HEK293T (cell line): ENCODE measurements around the gene GHRL.
A peak's percentile ranks its signal among the peaks of the same experiment; 100 is the strongest.

ENCODE experiments used
- CTCF ChIA-PET: fragments of 350-600 bp; formaldehyde crosslinking; extraction: SDS; loops from one replicate; lab custom pipeline; 2021; ENCODE audit warnings: antibody characterized with exemption, inconsistent platforms; lab: Yijun Ruan, JAX
- POLR2A ChIA-PET: fragments of 350-600 bp; formaldehyde crosslinking; extraction: SDS; loops from one replicate; lab custom pipeline; 2020; ENCODE audit warnings: antibody characterized with exemption, inconsistent platforms; lab: Yijun Ruan, JAX
- DNase-seq: peaks from one replicate; pipeline ENCODE4 v3.0.0; 2012; ENCODE audit warnings: mixed read lengths; ENCODE audit errors: extremely low spot score
- ARNT ChIP-seq: fragments of 450-650 bp; IDR thresholded peaks from 2 replicates; pipeline ENCODE4 v1.6.1; 2017; ENCODE audit warnings: mild to moderate bottlenecking
- BHLHE40 ChIP-seq: fragments of 450-650 bp; IDR thresholded peaks from 2 replicates; pipeline ENCODE4 v1.6.1; 2016; ENCODE audit warnings: mild to moderate bottlenecking, moderate library complexity, borderline replicate concordance
- CTBP1 ChIP-seq: fragments of 450-650 bp; IDR thresholded peaks from 2 replicates; pipeline ENCODE4 v1.6.1; 2016; ENCODE audit warnings: borderline replicate concordance
- ELF4 ChIP-seq: fragments of 450-650 bp; IDR thresholded peaks from 2 replicates; pipeline ENCODE4 v1.6.1; 2017; ENCODE audit warnings: antibody characterized with exemption
- FOXA1 ChIP-seq: fragments of 450-650 bp; IDR thresholded peaks from 2 replicates; pipeline ENCODE4 v1.6.1; 2016; ENCODE audit warnings: mild to moderate bottlenecking
- FOXK2 ChIP-seq: fragments of 450-650 bp; IDR thresholded peaks from 2 replicates; pipeline ENCODE4 v1.6.1; 2016; ENCODE audit warnings: mild to moderate bottlenecking
- FOXM1 ChIP-seq: fragments of 450-650 bp; IDR thresholded peaks from 2 replicates; pipeline ENCODE4 v1.6.1; 2017; ENCODE audit warnings: mild to moderate bottlenecking, borderline replicate concordance
- HDGF ChIP-seq: fragments of 450-650 bp; IDR thresholded peaks from 2 replicates; pipeline ENCODE4 v1.6.1; 2017; ENCODE audit warnings: antibody characterized with exemption, borderline replicate concordance
- L3MBTL2 ChIP-seq: fragments of 450-650 bp; conservative IDR thresholded peaks from 2 replicates; pipeline ENCODE4 v1.6.1; 2016; ENCODE audit warnings: mild to moderate bottlenecking
- LEF1 ChIP-seq: fragments of 450-650 bp; IDR thresholded peaks from 2 replicates; pipeline ENCODE4 v1.6.1; 2017; ENCODE audit warnings: mild to moderate bottlenecking, borderline replicate concordance
- NFRKB ChIP-seq: fragments of 450-650 bp; IDR thresholded peaks from 2 replicates; pipeline ENCODE4 v1.6.1; 2016; ENCODE audit warnings: mild to moderate bottlenecking, moderate library complexity
- SP1 ChIP-seq: fragments of 450-650 bp; IDR thresholded peaks from 2 replicates; pipeline ENCODE4 v1.6.1; 2017
- SUZ12 ChIP-seq: fragments of 450-650 bp; IDR thresholded peaks from 2 replicates; pipeline ENCODE4 v1.6.1; 2016; ENCODE audit warnings: mild to moderate bottlenecking
- TARDBP ChIP-seq: fragments of 450-650 bp; IDR thresholded peaks from 2 replicates; pipeline ENCODE4 v1.6.1; 2016
- ZNF384 ChIP-seq: fragments of 450-650 bp; IDR thresholded peaks from 2 replicates; pipeline ENCODE4 v1.6.1; 2016
- TF ChIP-seq, protein P1 (sequence below): fragments of 450-650 bp; IDR thresholded peaks from 2 replicates; pipeline ENCODE4 v1.6.1; 2016

Gene GHRL

DNA sequence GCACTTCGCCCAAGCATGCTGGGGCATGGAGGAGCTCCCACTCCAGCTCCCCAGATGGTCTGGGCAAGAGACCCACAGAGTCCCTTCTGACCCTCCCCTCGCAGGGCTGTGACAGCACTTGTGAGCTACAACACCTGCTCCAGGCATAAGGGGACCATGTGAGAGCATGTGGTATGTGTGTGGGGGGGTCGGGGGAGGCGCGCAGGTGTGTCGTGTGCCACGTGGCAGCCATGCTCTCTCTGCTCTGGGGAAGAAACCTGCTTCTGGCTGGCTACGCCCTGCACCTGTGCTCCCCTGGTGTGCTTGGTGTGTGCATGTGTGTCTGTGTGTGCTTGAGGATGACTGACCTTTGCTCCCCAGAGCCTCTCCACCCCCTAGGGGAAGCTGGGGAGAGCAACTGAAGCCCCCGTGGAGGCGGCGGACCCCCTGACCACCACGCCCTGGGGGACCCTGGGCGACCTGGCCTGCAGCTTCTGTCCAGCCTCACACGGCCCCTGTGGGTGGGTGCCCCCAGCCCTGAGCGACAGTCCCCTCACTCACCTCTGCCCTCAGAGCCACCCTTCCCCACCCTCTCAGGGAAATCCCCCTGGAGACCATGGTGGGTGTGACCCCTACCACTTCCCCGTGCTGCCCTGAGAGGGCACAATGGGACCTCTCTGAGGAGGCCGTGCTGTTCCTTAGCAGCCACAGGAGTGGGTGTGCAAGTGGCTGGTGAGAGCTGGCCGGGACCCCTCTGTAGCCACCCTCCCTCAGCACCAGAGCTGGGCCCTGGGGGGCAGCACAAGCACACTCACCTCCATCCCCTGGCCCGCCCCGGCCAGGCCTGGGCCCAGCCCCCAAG, 44.8 kb upstream of the GHRL start:
- CTCF ChIA-PET = interaction anchor here (0.7 kb wide), 1 partner anchor 16 kb away, joined by 3 read pairs; no protein-coding TSS in a partner anchor
- TF ChIP-seq BHLHE40 (no peak), NFRKB (no peak), FOXA1 (no peak), ZNF384 (no peak)
- TF ChIP-seq, protein P1, sequence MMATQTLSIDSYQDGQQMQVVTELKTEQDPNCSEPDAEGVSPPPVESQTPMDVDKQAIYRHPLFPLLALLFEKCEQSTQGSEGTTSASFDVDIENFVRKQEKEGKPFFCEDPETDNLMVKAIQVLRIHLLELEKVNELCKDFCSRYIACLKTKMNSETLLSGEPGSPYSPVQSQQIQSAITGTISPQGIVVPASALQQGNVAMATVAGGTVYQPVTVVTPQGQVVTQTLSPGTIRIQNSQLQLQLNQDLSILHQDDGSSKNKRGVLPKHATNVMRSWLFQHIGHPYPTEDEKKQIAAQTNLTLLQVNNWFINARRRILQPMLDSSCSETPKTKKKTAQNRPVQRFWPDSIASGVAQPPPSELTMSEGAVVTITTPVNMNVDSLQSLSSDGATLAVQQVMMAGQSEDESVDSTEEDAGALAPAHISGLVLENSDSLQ = no peak

DNA sequence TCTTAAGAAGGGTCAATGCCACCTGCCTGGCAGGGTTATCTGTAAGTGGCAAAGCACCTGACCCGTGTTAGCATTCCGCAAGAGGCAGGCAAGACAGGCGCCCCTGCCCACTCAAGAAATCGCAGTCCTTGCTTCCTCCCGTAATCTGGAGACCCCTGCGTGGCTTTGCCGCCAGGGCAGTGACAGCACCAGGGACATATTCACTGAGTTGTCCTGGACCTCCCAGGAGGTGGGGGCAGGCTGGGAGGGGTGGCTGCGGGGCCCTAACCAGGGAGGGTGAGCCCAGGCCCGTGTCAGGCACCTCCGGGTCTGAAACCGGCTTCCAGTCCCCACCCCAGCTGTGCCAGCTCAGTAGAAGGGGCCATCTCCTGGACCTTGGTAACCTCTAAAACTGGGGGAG, 44.0 kb upstream of the GHRL start:
- no peak for TF ChIP-seq LEF1
- TF ChIP-seq, protein P1 = no peak
- TF ChIP-seq SP1 = no peak
- no peak for TF ChIP-seq NFRKB
- TF ChIP-seq FOXM1 = no peak
- no peak for TF ChIP-seq CTBP1
- TF ChIP-seq FOXK2 = no peak
- no peak for TF ChIP-seq TARDBP
- TF ChIP-seq ZNF384 = no peak
- no peak for TF ChIP-seq BHLHE40
- no peak for TF ChIP-seq HDGF
- TF ChIP-seq ELF4 = no peak
- TF ChIP-seq FOXA1 = no peak
- no peak for TF ChIP-seq L3MBTL2
- no peak for TF ChIP-seq ARNT
- CTCF ChIA-PET = interaction anchor here (0.7 kb wide), 1 partner anchor 15 kb away, joined by 3 read pairs; no protein-coding TSS in a partner anchor
- DNase-seq = no peak
- POLR2A ChIA-PET = no interaction called here

More for the DNA sequence above, 44.8 kb upstream of the GHRL start:
- DNase-seq = no peak
- POLR2A ChIA-PET = no interaction called here

DNA sequence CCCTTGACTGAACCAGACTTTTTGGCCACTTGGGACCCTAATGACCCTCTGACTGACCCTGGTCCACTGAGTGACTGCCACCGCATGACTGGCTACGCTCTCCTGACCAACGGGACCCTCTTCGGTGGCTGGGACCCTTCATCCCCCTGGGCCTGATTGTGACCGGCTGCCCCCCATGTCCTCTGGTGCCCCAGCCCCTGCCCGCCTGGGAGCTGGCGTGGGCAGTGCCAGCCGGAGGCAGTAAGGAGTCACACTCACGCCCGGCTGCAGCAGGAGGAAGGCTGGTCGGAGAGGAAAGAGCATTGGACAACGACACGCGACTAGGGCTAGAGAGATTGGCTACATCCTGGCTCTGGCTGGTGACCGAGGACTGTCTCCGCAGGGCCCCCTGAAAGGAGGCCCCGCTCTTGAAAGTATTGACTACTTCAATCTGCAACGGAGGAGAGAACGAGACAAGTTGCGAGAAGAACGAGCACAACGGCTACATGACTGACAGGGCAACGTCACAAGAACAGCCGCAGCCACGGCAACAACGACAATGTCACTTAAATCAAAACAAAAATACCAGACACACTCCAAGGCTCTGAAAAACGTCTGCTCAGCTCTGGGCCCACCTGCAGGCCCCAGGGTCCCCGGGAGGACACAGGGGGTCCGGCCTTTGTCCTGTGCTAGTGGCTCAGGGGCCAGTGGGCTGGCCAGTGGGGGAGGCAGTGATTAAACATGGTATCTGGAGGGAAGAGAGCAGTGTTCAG, 43.3 kb upstream of the GHRL start:
- TF ChIP-seq, protein P1 = peak; percentile 69
- no peak for TF ChIP-seq LEF1
- no peak for DNase-seq
- ChIA-PET POLR2A (interaction anchor here (0.9 kb wide), 1 partner anchor 15 kb away, joined by 3 read pairs; the partner anchor contains the start of gene SEC13), CTCF (no interaction called here)

DNA sequence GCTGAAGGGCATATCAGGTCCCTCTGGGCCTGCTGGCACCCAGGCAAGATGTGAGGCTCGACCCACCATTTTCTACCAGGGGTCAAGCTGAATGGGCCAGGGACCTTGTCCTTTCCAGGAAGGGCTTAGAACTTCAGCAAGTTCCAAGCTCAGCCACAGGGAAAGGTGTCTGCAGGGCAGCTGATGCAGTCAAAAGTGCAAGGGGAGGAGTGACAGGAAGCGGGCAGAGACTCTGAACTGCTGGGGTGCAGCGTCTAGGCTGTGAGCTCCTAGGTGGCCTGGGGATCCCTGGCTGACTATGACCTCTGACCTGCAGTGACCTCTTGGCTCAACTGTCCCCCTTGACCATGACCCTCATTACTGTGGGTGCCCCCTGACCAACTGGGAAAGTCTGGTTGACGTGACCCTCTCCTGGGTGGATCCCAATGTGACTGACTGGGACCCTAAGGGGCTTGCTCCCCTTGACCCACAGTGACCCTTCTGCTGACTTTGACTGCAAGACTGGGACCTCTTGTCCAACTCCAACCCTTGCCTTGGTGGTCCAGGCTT, 42.5 kb upstream of the GHRL start:
- CTCF ChIA-PET = interaction anchor here (1.4 kb wide), 1 partner anchor 8 kb away, joined by 5 read pairs; no protein-coding TSS in a partner anchor
- TF ChIP-seq CTBP1 (no peak), LEF1 (no peak), L3MBTL2 (no peak), BHLHE40 (no peak), FOXA1 (no peak), SP1 (no peak), FOXM1 (no peak), SUZ12 (no peak), FOXK2 (no peak), TARDBP (no peak), ARNT (no peak), ZNF384 (no peak), ELF4 (no peak), NFRKB (no peak), HDGF (no peak)
- TF ChIP-seq, protein P1 = no peak
- no peak for DNase-seq

DNA sequence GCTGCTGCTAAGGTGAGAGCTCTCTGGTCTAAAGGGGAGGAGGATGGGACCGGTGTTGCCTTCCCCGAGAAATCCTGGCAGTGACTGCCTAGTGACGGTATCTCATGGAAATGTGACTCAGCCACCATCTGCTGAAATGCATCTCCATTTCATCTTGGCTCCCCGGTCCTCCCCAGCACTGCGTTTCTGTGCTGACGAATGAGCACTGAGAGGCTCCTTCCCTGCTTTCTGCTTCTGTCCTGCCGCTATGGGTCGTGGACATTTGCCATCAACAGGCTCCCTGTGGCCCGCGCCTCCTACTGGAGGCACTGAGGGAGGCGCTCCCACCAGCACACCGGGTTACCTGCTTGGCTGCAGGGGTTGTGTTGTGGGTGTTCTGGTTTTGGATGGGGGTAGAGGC, 41.7 kb upstream of the GHRL start:
- ChIA-PET POLR2A (no interaction called here), CTCF (interaction anchor here (1.4 kb wide), 1 partner anchor 9 kb away, joined by 5 read pairs; no protein-coding TSS in a partner anchor)
- peak; percentile 45 for DNase-seq
- no peak for TF ChIP-seq LEF1
- no peak for TF ChIP-seq ELF4
- TF ChIP-seq FOXA1 = no peak
- no peak for TF ChIP-seq L3MBTL2
- no peak for TF ChIP-seq HDGF
- TF ChIP-seq BHLHE40 = no peak
- no peak for TF ChIP-seq FOXK2
- no peak for TF ChIP-seq ZNF384
- TF ChIP-seq CTBP1 = no peak
- no peak for TF ChIP-seq FOXM1
- TF ChIP-seq TARDBP = no peak
- TF ChIP-seq, protein P1 = no peak
- TF ChIP-seq ARNT = no peak
- no peak for TF ChIP-seq SUZ12
- TF ChIP-seq NFRKB = no peak
- no peak for TF ChIP-seq SP1

More for the DNA sequence above, 42.5 kb upstream of the GHRL start:
- POLR2A ChIA-PET = interaction anchor here (0.9 kb wide), 1 partner anchor 14 kb away, joined by 3 read pairs; the partner anchor contains the start of gene SEC13
